Measurements from ENCODE around the gene ARL2BP. TPM values are rescaled to one million over a fixed set of nuclear protein-coding genes. Genes with fewer than 3 reads are reported as not detected.

Gene ARL2BP
- total and polyA plus RNA-seq, 2 of the 13 experiments (the other 11 are each of a cell fraction or from before 2014, with no cell fraction given) = 64.3 to 67.6 TPM

DNA sequence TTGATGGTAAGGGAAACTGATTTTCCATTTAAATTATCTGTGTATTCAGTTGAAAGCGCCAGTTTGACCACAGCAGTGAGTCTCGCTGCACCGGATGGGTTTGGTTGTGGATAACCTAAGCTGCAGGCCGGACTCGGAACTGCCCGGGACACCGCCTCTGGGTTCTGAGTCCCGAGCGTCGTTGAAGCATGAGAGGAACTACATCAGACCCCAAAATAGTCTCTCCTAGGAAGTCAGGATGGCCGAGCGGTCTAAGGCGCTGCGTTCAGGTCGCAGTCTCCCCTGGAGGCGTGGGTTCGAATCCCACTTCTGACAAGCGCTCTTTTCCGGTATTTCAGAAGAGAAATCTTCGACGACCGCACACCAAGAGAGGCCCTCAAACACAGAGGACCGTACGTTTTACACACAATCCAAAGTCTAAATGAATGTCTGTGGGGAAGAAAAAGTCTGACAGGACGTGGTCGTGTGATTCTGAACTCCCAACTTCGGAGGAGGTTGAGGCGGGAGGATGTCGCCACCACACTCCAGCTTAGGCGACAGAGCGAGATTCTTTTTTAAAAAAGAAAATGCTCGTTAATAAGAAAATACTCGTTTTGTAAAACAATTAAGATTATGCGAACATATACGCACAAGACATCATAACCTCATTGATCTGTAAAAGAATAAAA, 54.8 kb downstream of the ARL2BP start (continued):
- TF ChIP-seq, protein P1, sequence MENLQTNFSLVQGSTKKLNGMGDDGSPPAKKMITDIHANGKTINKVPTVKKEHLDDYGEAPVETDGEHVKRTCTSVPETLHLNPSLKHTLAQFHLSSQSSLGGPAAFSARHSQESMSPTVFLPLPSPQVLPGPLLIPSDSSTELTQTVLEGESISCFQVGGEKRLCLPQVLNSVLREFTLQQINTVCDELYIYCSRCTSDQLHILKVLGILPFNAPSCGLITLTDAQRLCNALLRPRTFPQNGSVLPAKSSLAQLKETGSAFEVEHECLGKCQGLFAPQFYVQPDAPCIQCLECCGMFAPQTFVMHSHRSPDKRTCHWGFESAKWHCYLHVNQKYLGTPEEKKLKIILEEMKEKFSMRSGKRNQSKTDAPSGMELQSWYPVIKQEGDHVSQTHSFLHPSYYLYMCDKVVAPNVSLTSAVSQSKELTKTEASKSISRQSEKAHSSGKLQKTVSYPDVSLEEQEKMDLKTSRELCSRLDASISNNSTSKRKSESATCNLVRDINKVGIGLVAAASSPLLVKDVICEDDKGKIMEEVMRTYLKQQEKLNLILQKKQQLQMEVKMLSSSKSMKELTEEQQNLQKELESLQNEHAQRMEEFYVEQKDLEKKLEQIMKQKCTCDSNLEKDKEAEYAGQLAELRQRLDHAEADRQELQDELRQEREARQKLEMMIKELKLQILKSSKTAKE (CRISPR knock-in tag; IDR thresholded peaks at IDR 0.05; ENCODE audit: borderline replicate concordance) = peak; percentile 36; the same call in 1 of the 2 replicates
- TF ChIP-seq FOXC1 (CRISPR knock-in tag; IDR thresholded peaks at IDR 0.05; ENCODE audit: borderline replicate concordance) (peak; percentile 82; the same call in 1 of the 2 replicates), ZKSCAN5 (CRISPR knock-in tag; IDR thresholded peaks at IDR 0.05) (0 out of 2 replicates have a peak, but pooled peaks have one; percentile 46), ZNF17 (CRISPR knock-in tag; IDR thresholded peaks at IDR 0.05) (peak; percentile 89; the same call in 1 of the 2 replicates), SMAD1 (CRISPR knock-in tag; IDR thresholded peaks at IDR 0.05; ENCODE audit: borderline replicate concordance, low read depth) (no peak), IKZF4 (CRISPR knock-in tag; IDR thresholded peaks at IDR 0.05; ENCODE audit: borderline replicate concordance, low read depth, not compliant biosample characterization) (no peak), ZNF772 (CRISPR knock-in tag; IDR thresholded peaks at IDR 0.05) (no peak; the same call in 1 of the 2 replicates), HNF4G (IDR thresholded peaks at IDR 0.05; ENCODE audit: borderline replicate concordance, low read depth, low read length) (peak; percentile 64; the same call in 1 of the 2 replicates), HNF4G (CRISPR knock-in tag; IDR thresholded peaks at IDR 0.05; ENCODE audit: borderline replicate concordance, low read depth) (no peak; the same call in 1 of the 2 replicates), ZNF34 (CRISPR knock-in tag; IDR thresholded peaks at IDR 0.05; ENCODE audit: borderline replicate concordance) (no peak), FOXP1 (IDR thresholded peaks at IDR 0.05) (no peak), FOXP1 (CRISPR knock-in tag; IDR thresholded peaks at IDR 0.05) (peak; percentile 3; the same call in 1 of the 2 replicates), ZNF121 (CRISPR knock-in tag; IDR thresholded peaks at IDR 0.05) (no peak; the same call in 1 of the 2 replicates), ZNF224 (CRISPR knock-in tag; IDR thresholded peaks at IDR 0.05) (peak; percentile 50; the same call in 1 of the 2 replicates), SMARCC2 (IDR thresholded peaks at IDR 0.05) (no peak), KLF11 (CRISPR knock-in tag; IDR thresholded peaks at IDR 0.05) (no peak; the same call in 1 of the 2 replicates), MIER3 (CRISPR knock-in tag; IDR thresholded peaks at IDR 0.05; ENCODE audit: borderline replicate concordance) (no peak), KLF15 (CRISPR knock-in tag; IDR thresholded peaks at IDR 0.05; ENCODE audit: borderline replicate concordance) (peak; percentile 83; the same call in 1 of the 2 replicates), ZNF891 (CRISPR knock-in tag; IDR thresholded peaks at IDR 0.05) (no peak), MAFK (conservative IDR thresholded peaks at IDR 0.05 in 1 of 2, IDR thresholded peaks at IDR 0.05 in 1 of 2; ENCODE audit: low read length in 2 of 2) (no peak), NFE2 (CRISPR knock-in tag; IDR thresholded peaks at IDR 0.05) (no peak)
- TF ChIP-seq, protein P2, sequence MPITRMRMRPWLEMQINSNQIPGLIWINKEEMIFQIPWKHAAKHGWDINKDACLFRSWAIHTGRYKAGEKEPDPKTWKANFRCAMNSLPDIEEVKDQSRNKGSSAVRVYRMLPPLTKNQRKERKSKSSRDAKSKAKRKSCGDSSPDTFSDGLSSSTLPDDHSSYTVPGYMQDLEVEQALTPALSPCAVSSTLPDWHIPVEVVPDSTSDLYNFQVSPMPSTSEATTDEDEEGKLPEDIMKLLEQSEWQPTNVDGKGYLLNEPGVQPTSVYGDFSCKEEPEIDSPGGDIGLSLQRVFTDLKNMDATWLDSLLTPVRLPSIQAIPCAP (CRISPR knock-in tag; IDR thresholded peaks at IDR 0.05; ENCODE audit: low read depth) = no peak
- TF ChIP-seq, protein P3, sequence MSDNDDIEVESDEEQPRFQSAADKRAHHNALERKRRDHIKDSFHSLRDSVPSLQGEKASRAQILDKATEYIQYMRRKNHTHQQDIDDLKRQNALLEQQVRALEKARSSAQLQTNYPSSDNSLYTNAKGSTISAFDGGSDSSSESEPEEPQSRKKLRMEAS (IDR thresholded peaks at IDR 0.05) = peak; percentile 57; the same call in 1 of the 2 replicates
- TF ChIP-seq, protein P4, sequence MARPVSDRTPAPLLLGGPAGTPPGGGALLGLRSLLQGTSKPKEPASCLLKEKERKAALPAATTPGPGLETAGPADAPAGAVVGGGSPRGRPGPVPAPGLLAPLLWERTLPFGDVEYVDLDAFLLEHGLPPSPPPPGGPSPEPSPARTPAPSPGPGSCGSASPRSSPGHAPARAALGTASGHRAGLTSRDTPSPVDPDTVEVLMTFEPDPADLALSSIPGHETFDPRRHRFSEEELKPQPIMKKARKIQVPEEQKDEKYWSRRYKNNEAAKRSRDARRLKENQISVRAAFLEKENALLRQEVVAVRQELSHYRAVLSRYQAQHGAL (CRISPR knock-in tag; IDR thresholded peaks at IDR 0.05; ENCODE audit: not compliant biosample characterization) = no peak
